CD4-positive, alpha-beta T cell treated with Interleukin-6 at 100 ng/mL for 8 hours (primary cell): Measurements from ENCODE around the gene TRPV6.

Experiments used
- DNase-seq: peaks from one replicate; pipeline ENCODE4 v3.0.0-alpha.2; 2020; ENCODE audit warnings: mixed read lengths, low spot score

The TRPV6 gene

GRCh38 chr7:142851919-142852318 lies 33.6 kb downstream of the TRPV6 start:
- DNase-seq: no peak

DNA sequence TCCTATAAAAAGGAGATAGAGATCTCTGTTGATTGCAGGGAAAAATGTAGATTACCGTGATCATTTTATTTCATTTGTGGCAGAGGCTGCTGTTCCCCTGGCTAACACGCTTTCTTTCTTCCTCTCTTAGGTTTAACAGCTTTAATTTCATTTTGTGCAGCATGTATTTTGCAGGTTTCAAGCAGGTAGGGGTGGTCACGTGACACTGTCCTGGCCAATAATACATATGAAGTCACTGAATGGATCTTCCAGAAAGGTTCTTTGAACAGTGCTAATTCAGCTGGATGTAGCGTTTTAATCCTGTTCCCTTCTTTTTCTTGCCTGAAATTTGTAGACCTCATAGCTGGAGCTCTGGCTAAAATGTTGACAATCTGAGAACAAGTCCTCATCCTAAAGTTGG lies 34.3 kb downstream of the TRPV6 start:
- DNase-seq: no peak

DNA sequence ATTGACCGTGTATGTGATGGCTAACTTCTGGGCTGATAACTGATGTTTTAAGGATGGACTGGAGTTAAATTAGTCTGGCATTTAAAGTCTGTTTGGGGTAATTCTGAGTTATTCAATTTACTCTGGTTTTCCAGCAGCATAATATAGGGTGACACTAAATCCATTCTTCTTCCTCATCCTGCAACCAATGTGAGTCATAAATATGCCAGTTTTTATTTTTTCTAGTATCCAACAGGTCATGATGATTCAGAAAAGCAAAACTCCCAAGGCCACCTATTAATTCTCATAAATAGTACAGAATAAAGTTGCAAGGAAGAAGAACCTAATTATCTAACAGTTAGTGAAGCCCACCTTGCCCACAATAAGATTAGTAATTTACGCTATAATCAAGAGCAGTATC lies 38.2 kb downstream of the TRPV6 start:
- no peak for DNase-seq

GRCh38 chr7:142842251-142842766 lies 43.2 kb downstream of the TRPV6 start:
- DNase-seq: no peak

DNA sequence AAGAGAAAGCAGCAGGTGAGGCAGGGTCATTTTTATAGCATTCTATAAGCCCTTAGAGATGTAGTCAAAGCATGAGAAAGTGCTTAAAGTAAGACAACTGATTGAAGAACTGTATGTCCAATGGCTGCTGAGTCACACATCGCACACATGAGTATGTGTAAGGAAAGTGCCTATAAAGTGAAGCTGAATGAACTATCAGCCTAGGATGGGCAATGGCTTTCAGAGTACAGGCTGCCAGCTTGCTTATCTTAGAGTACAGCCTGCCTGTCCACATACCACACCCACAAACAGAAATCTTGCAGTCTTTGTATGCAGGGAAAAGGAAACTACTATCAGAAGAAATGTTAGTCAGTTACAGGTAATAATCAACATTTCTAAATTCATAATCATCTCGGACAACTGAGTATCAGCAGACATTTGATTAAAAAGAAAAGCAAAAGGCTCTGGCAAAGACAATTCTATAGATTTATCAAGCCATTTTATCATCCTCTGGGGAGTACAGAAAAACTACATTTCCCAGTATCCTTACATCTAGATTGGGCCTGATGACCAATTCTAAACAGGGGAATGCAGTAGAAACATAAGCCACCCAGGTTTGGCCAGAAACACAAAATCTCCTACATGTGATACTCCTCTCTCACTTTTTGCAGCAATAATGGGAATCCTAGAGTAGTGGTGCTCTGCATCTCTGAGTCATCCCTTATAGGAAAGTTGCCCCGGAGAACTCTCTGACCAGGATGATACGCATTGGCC lies 46.9 kb downstream of the TRPV6 start:
- DNase-seq: no peak

DNA sequence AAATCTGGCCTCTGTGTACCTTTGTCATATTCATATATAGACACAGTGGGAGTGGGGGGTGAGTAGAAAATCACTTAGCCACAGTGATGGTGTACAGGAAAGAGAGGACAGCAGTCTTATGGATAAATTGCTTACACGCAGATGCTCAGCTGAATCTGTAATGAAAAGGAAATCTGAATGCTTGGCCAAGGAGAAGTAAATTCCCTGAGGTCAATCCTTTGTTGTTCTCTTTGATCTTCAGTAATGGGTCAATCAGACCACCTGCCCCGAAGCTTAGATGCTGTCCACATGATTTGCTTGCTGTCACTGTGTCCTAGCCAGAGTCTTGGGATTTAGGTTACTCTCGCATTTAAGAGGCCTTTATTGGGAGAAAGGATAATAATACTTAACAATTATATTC lies 49.1 kb downstream of the TRPV6 start:
- no peak for DNase-seq

- DNase-seq: no peak
These were observed 50.1 kb downstream of the TRPV6 start for GRCh38 chr7:142835487-142835886.

DNA sequence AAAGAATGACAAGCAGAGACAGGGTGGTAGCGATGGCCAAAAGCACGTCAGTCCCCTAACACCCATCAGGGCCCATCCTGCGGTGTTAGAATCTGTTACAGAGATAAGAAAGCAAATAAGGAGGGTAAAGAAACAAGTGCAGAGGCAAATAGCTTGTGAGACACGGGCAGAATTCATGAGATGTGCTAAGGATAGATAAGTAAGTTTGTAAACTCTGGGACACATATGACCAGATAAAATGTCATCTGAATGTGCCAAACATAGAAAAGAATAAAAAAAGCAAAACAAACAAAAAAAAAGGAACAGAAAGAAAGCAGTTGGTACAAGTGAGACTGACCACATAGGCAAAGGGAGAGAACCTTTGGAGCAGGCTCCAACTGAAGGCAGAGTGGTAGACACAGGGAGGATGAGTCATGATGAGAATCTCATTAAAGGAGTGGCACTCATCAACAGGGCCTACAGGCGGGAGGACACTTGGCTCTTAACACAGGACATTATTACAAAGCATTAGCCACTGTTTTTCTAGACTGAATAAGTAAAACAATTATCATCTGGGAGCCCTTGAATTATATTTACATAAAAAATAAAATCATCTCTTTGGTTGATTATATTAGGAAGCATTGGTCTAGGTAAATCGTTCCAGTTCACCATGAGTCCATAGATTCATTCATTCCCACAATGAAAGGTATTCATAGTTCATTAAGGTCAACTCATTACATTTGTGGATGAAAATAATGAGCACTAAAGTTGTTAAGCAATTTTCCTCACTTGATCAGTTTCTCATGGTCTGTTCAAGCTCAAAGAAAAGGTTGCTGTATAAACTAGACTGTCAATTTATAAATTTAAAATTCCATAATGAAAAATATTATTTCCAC lies 52.1 kb downstream of the TRPV6 start:
- DNase-seq: no peak

DNA sequence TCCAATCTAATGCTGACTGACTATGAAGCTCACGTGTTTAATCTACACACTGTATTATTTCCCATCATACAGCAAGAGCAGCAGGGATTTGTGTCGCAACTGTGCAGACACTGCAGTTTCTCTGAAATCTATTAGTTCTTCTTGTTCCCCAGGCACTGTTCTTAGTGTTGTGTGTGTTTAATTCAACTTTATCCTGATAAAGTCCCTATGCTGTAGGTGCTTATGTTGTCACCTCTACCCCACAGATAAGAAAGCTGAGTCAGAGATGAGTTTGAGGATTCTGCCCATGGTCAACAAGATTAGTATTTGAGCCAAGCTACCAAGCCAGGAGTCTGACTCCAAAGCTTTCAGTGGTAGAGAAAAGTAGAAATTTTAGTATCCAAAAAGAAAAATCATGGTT lies 53.1 kb downstream of the TRPV6 start:
- no peak for DNase-seq

- DNase-seq: no peak
These were observed 57.5 kb downstream of the TRPV6 start for GRCh38 chr7:142827951-142828500.

GRCh38 chr7:142822714-142823113 lies 62.8 kb downstream of the TRPV6 start:
- DNase-seq: no peak
